ENCODE data around the gene FGF2.
"Not testable (repeated sequence)": the region's sequence is repeated elsewhere in the genome, so short reads cannot be mapped to it uniquely, and the experiment has no call there.

FGF2 gene

DNA sequence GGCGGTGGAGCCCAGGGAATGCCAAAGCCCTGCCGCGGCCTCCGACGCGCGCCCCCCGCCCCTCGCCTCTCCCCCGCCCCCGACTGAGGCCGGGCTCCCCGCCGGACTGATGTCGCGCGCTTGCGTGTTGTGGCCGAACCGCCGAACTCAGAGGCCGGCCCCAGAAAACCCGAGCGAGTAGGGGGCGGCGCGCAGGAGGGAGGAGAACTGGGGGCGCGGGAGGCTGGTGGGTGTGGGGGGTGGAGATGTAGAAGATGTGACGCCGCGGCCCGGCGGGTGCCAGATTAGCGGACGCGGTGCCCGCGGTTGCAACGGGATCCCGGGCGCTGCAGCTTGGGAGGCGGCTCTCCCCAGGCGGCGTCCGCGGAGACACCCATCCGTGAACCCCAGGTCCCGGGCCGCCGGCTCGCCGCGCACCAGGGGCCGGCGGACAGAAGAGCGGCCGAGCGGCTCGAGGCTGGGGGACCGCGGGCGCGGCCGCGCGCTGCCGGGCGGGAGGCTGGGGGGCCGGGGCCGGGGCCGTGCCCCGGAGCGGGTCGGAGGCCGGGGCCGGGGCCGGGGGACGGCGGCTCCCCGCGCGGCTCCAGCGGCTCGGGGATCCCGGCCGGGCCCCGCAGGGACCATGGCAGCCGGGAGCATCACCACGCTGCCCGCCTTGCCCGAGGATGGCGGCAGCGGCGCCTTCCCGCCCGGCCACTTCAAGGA, at the start of gene FGF2:
TSS of gene FGF2 (plus strand) at position 279 of the 705 bp plus-strand sequence. CDS start at position 623, 344 bp downstream.
- peak; percentile 94 for DNase-seq

DNA sequence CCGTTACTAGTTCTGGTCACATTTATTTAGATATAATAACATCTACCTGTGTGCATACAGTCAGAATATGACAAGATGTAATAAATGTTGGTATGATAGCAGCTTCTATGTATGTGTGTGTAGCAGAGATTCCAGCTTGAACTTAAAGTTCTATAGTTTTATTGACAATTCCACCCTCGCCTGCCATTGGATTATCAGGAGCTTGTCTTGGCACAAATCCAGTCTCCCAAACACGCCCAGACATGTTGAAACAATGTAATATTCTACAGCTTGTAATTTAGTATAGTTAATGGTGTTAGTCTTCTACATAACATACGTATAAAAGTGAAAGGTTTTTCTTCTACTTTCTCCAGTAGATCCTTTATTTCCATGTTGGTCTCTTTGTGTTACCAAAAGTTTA, 49.7 kb upstream of the FGF2 start:
- DNase-seq, result no peak

DNA sequence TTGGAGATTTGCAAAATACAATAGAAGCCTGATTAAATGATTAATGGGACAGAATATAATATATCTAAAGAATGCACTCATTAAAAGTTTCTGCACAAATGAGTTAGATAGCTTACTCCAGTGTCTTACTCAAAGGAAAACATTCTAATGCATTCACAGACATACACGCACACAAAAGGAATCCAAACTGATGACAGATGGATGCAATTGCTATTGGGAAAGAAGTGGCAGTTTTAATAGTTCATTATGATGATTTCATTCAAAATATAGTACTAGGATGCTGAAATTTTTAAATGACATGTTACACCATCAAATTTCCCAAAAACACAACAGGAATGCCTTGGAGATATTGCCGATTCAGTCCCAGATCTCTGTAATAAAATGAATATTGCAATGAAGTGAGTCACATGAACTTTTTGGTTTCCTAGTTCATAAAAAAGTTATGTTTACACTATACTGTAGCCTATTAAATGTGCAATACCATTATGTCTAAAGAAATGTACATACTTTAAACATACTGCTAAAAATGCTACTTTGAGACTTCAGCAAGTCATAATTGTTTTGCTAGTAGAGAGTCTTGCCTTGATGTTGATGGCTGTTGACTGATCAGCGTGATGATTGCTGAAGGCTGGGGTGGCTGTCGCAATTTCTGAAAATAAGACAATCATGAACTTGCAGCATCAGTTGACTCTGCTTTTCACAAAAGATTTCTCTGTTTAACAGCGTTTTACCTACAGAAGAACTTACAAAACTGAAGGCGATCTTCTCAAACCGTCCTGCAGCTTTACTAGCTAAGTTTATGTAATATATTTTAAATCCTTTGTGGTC, 48.6 kb upstream of the FGF2 start:
- no peak for DNase-seq

DNA sequence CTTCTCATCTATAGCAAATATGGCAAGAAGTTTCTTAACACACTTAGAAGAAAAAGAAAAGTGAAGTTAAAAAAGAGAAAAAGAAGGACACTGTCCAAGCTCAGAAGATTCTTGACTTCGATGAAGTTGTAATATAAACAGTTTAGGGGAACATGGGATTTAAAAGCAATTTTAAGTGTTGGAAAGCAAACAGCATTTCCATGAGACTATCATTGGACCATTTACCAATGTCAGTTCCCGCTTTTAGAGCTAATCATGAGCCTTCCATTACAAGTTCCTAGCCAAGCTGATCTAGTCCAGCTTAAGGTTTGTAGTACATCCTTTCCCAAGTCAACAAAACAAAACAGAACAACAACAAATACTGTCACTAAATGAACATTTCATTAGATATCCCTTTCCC, 45.1 kb upstream of the FGF2 start:
- DNase-seq, result no peak

DNA sequence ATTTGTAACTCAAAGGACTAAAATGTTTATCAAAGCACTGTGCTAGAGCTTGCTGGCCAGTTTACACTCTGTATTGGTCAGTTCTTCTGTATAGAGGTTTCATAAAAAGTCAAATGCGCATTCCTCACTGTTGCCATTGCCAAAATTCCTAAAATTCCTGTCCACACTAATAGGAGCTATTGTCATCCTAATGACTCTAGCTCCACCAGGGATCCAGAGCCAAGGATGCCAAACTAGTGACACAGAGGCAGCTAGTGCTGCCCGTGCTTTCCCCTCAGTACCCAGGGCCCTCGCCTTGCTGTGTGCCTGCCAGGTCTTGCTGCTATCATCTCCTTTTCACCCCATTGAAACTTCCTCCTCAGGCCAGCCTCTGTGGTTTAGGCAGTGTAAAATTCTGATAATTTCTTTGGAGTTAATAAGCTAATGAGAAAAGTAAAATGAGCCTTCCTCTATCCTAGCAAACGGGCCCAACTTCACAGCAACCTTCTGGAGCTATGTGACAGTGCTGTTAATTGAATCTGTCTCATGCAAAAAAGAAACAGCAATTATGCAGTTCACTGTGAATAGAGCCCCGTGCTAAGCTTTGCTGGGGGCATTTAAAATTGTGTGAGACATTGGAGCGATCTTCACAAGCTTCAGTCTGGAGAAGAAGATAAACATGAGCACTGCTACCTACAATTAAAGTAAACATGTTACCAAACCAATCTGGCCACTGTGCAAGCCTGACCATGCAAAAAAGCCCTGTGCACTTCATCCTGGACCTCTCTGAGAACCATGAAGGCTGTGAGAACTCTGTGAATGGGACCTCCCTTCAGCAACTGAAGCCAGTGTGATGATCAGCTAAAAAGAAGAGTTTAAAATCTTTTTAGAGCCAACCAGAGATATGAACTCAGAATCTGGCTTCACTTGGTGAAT, 43.1 kb upstream of the FGF2 start:
- DNase-seq, result peak; percentile 56

DNA sequence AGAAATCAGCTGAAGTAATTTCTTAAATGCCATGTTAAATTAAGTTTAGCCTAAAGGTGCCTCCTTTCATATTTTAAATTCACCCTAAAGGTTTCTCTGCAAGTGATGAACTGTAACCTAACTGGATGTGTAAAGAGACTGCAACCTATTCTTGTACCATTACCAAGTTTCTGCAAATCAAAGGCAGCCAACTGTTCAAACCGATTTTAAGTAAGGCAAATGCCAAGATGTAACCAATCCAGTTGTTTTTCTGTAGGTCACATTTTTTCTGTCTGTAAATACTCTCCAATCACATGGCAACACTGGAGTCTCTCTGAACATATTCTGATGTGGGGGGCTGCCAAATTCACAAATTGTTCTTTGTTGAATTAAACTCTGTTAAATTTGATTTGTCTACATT, 42.4 kb upstream of the FGF2 start:
- DNase-seq, result no peak

DNA sequence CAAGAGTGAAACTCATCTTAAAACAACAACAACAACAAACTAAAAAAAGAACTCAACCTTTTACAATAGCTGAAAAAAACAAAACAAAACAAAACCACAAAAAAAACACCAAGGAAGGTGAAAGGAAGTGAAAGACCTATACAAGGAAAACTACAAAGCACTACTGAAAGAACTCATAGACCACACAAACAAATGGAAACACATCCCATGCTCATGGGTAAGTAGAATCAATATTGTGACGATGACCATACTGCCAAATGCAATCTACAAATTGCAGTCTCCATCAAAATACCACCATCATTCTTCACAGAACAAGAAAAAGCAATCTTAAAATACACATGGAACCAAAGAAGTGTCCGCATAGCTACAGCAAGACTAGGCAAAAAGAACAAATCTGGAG, 41.5 kb upstream of the FGF2 start:
- DNase-seq, result no peak

DNA sequence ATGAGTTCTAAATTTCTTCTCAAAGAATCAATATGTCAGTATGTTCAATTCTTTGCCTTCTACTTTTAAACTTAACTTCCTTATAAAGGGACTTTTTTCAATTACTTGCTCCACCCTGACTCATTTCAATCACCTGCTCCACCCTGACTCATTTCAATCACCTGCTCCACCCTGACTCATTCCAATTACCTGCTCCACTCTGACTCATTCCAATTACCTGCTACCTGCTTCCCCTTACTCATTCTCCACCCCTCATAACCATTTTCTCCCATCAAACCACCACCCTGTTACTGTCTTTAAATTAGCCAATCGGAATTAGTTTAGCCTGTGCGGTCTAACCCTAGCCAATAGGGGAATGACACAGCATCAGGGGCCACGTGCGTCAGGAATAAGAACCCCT, 40.3 kb upstream of the FGF2 start:
- not testable (repeated sequence) for DNase-seq

DNA sequence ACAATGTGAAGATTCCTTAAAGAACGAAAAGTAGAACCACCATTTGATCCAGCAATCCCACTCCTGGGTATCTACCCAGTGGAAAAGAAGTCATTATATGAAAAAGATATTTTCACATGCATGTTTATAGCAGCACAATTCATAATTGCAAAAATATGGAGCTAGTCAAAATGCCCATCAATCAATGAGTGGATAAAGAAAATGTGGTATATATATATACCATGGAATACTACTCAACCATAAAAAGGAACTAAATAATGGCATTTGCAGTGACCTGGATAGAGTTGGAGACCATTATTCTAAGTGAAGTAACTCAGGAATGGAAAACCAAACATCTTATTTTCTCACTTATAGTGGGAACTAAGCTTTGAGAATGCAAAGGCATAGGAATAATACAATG, 39.7 kb upstream of the FGF2 start:
- DNase-seq, result not testable (repeated sequence)

DNA sequence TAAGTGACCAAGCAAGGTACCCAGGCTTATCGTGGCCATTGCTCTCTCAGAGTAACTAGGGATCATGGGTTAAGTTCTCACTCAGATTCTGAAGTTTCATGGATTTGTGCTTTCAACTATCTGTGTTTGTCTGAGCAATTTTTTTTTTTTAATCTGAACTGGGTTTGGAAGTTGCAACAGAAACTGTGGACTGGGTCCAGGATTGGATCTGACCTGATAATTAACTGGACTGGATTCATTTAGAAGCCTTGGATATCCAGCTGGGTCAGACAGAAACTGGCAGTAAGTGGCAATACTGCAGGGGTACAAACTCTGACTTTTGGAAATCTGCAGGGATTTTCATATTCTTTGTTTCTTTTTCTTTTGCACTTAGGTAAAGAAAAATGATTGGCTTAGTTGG, 38.7 kb upstream of the FGF2 start:
- no peak for DNase-seq

DNA sequence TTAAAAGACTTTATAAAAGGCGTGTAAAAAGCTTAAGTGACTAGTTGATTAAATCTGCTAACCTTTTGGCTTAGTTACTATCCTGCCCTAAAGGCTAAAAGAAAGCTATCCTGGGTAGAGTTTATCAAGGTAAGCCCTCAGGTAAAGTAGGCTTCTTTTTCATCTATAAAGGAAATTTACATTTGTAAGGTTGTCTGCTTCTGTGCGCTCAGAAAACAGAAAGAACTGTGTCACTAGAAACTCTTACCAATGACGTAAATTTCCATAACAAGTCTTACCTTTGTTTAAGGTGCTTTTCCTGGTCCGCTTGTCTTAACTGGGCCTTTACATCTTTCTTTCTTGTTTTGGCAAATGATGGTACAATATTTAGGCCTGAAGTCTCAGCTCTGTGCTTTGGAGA, 37.7 kb upstream of the FGF2 start:
- DNase-seq, result no peak

DNA sequence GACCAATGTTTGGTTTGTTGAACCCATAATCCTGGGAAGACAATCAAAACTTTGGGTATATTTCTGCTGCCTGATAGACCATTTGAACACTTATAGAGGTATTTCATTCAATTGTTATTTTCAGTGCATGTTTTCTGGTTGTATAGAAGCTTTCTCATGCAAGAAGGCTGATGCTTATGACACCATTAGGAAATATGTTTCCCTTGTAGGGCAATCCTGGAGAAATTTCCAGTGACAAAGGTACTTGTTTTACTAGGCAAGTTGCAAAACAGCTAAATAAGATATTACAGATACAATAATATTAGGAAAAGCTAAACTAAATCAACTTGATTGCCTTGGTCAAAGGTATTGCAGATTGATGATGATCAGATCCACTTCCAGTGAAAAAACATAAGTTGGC, 32.8 kb upstream of the FGF2 start:
- no peak for DNase-seq

DNA sequence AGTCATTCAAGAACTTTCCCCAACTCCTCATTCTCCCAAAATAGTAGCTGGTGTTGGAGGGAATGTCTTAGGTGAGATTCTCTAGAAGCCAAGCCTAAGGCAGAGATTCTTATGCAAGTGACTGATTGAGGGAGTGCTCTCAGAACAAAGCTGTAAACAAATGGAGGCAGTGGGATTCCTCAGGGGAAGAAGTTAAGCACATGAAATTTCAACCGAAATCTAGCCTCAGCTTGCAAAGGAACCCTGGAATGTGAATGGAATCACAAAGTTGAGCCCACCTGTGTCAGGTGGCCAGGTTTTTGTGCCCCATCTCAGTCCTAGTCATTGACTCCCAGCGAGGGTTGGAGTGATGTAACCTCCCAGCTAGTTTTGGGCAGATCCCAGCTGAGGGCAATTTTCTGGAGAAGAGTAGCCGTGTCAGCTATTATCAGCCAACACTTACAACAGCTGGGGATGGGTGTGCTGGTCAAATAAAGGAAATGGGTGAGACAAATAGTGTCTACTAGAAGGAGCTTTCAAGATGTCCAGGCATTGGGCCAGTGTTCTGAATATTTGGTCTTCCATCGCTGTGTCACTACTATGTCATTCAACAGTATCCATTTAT, 29.7 kb upstream of the FGF2 start:
- DNase-seq, result no peak

DNA sequence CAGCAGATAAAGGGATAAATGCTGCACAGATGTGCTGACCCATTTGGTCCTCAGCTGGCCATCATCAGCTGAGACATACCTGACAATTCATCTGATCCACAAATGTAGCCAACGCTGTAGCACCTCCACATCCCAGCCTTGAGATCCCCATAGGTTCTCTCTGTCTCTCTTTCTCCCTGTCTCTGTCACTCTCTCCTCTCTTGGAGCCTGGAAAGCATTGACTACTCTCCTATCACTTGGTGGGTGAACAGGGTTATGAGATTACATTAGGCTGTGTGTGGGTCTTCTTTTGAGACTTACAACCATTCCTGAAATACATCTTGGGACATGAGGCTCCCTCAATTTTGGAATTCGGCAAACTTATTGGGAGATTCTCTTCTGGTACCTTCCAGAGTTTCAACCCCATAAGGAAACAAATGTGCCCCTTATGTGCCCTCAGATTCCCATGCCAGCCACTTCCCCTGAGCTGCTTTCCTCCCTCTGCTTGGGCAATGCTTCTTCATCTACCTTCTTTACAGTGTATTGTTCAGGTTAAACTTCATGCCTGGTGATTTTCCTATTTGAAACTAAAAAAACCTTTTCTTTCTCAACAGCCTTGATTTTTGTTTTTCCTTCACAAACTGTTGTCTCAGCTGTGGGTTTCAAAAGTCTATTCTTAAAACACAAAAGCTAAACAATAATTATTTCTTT, 29.1 kb upstream of the FGF2 start:
- no peak for DNase-seq

DNA sequence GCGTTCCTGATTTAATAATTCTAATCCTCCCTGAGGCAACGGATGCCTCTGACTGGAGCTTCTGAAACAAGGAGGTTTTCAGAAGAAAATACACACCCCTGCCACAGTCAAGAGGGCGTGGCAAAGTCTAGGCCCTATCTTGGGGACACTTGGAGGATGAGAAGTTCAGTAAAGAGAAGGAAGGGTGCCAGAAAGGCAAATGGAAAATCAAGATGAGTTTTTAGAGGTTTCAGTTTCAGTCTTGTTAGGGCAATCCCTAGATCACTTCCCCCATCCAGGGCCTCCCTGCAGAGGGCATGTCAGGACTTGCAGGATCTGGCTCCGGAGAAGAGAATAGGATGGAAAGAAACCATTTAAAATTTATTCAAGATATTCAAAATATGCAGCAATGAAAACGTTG, 28.5 kb upstream of the FGF2 start:
- DNase-seq, result peak; percentile 69

DNA sequence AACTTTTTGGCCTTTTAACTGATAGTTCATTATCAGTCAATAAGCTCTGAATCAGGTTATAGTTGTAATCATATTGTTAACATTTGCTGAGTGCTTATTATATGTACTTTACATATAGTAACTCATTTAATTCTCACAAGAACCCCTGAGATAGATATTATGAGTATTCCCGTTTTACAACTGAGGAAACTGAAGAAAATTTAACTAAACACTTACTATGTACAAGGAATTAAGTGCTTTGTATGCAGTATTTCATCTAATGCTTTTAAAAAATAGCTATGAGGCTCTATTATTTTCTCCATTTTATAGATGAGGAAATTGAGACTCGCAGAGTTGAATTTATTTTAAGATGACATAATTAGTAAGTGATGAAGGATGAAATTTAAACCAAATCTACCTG, 27.7 kb upstream of the FGF2 start:
- no peak for DNase-seq

DNA sequence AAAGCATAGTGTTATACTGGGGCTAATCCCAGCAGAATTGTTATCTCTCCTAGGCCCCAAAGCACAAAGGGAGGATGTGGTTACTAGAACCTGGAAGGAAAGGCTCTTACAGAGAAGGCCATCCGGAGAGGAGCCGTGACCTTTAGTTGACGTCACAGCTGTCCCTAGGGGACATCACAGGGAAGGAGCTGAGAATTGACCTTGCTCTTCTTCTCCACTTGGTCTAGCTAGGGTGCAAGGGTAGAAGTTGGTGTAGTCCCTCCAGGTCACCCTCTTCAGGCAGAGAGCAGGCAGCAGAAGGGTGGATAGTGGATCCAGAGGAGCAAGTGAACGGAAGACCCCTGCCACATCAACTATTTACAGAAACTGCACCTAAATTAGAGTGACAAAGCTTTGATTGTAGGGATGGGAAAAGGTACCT, 22.8 kb upstream of the FGF2 start:
- no peak for DNase-seq

DNA sequence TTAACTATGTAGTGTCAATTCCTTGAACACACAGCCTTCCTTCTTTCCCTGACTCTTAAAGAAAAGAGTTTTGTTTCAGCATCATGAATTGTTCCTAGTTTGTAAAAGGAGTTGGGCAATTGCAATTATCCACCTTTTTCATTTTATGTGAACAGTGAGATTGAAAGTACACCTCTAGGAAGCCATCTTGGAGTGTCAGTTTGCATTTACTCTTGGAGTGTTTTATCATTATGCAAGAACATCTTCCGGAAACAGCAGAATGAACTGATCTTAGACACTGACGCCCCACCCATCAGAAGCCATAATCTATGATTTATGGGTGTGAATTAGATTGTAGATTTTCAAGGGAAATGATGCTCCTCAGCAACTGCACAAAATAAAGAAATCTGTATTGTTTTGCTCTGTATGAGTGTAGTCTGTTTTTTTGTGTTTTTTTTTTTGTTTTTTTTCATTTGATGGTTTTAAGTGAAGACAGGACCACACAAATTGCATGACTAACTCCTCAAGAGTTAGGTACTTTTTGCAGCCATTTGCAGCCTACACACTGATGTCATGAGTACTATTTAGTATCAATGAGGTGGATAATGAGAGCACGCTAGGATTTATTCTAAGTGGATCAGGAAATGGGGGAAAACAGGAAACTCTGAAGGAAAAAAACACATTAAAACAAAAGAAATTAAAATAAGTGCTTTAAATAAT, 19.5 kb upstream of the FGF2 start:
- DNase-seq, result no peak

DNA sequence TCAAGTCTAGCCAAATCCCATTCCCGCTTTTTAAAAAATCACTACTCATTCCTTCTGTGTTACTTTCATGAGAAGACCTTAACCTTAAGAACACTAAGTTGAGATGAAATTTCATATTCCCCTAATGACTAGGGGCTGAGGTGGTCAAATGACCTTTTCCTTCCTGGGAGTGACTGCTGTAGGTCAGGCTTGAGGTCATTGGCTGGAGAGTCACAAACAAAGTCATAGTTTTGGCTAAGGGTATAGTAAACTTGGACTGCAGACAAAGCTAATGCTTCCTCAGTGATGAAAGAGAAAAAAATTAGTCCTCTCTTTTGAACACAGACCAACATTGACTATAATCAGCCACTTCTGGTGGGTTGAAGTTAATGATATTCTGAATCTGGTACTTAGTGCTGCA, 16.0 kb upstream of the FGF2 start:
- no peak for DNase-seq

DNA sequence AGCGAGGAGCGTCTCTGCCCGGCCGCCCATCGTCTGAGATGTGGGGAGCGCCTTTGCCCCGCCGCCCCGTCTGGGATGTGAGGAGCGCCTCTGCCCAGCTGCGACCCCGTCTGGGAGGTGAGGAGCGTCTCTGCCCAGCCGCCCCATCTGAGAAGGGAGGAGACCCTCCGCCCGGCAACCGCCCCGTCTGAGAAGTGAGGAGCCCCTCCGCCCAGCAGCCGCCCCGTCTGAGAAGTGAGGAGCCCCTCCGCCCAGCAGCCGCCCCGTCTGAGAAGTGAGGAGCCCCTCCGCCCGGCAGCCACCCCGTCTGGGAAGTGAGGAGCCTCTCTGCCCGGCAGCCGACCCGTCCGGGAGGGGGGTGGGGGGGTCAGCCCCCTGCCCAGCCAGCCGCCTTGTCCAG, 14.8 kb upstream of the FGF2 start:
- not testable (repeated sequence) for DNase-seq

DNA sequence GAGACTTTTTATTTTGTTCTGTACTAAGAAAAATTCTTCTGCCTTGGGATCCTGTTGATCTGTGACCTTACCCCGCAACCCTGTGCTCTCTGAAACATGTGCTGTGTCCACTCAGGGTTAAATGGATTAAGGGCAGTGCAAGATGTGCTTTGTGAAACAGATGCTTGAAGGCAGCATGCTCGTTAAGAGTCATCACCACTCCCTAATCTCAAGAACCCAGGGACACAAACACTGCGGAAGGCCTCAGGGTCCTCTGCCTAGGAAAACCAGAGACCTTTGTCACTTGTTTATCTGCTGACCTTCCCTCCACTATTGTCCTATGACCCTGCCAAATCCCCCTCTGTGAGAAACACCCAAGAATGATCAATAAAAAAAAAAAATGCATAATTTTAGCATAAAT, 13.8 kb upstream of the FGF2 start:
- DNase-seq, result not testable (repeated sequence)

DNA sequence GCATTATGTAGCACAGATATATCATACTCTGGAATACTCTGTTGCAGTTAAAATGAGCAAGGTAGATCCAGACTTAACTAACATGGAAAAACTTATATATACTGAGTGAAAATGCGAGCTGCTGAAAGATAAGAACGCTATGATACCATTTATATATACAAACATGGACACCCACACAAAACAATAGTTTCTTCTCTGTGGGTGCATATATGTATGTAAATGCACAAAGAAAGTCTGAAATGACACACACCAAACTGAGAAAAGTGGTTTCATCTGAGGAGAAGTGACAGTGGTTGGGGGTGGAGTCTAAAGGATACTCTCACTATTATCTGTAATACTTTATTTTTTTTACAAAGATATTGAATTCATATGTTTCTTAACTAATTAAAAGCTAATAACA, 12.2 kb upstream of the FGF2 start:
- DNase-seq, result no peak

Measured in right hindlimb (tissue), 1 donor.